Cardiac muscle cell (in vitro differentiated cells and primary cell): ENCODE measurements around the gene ETHE1. TPM values are rescaled to one million over a fixed set of nuclear protein-coding genes. Genes with fewer than 3 reads are reported as not detected.

Experiments used
- DNase-seq, 2 donors: peaks; one replicate each; pipeline versions ENCODE4 v3.0.0 to v3.0.0-alpha.2; 2010 to 2017; ENCODE audit warnings: low read depth in 1 of 2, low spot score in 1 of 2
- H3K27ac ChIP-seq: fragments of 200-600 bp; sonication (generic); 2 replicates; pipeline ENCODE4 v1.5.1; 2016
- H3K27me3 ChIP-seq: fragments of 200-600 bp; sonication (generic); 2 replicates; pipeline ENCODE4 v1.6.0; 2016; ENCODE audit warnings: control low read depth
- H3K36me3 ChIP-seq: fragments of 200-600 bp; sonication (generic); 2 replicates; pipeline ENCODE4 v1.5.1; 2016; ENCODE audit warnings: control low read depth
- H3K4me1 ChIP-seq: fragments of 200-600 bp; sonication (generic); 2 replicates; pipeline ENCODE4 v1.8.1; 2017; ENCODE audit warnings: low read depth, mild to moderate bottlenecking, mixed run types
- H3K4me3 ChIP-seq: fragments of 200-600 bp; sonication (generic); 2 replicates; pipeline ENCODE4 v1.5.1; 2016; ENCODE audit warnings: mild to moderate bottlenecking
- H3K9me3 ChIP-seq: fragments of 200-600 bp; sonication (generic); 2 replicates; pipeline ENCODE4 v1.5.1; 2017; ENCODE audit warnings: low read depth, mild to moderate bottlenecking, control low read depth
- polyA plus RNA-seq: library from polyadenylated mRNA; unstranded; fragments of >200 nt; fragmentation: Nextera tagmentation; extraction: Ambion mirVana; gene quantifications from 2 replicates; pipeline ENCODE4 v1.2.1, GENCODE V29; 2016
- total RNA-seq: library from RNA; depleted of rRNA; stranded (reverse); fragments of >200 nt; gene quantifications from 2 replicates; pipeline ENCODE4 v1.2.3, GENCODE V29; 2016
- TF ChIP-seq, protein P1 (sequence below): IDR thresholded peaks from 2 replicates; pipeline ENCODE4 v1.5.1; 2012; ENCODE audit warnings: low read depth, mild to moderate bottlenecking, low read length

Gene ETHE1
- total and polyA plus RNA-seq, 2 experiments from 2014 or later = 31.6 to 35.0 TPM

DNA sequence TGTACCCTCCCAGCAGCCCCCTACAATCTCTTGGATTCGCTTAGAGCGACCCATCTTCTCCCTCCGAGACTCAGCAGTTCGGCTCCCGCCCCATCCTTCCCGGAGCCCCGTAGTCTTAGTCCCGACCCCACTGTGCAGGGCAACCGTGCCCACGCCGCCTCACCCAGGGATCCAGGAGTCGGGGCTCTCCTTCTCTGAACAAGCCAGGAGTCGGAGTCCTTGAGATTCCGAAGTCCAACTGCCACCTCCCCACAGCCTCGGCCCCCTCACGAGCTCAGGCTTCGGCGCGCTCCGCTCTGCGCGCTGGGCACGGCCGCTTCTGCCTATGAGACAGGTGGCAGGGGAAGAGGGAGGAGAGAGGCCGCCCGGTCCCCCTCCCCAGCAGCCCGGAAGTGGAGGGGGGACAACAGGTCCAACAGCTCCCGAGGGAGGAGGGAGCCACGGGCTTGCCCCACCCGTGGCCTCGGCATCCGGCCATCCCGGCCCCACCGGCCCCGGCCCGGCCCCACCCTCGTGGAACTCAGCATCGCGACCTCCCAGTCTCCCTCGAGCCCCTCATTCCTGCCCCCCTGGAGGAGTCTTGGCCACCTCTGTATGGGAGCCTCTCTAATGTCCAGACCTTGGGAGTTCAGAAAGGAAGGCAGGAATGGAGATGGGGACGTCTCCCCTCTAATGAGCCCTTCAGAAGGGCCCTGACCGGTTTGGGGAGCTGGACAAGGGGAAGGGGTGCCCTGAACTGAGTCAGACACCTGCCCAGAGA, 22.4 kb downstream of the ETHE1 start, which contains the start of gene PHLDB3:
Gene PHLDB3, minus strand, starts transcription at position 321 of the 760 bp plus-strand sequence. CDS start 628 bp downstream, outside the sequence.
- peak; percentile 26 to 48 for DNase-seq
- Histone ChIP-seq H3K27ac (peak within 1 kb of the TSS; percentile 74), H3K4me3 (peak within 1 kb of the TSS; percentile 53), H3K4me1 (no peaks in the 10 kb centered on the region), H3K27me3 (no peaks in the 10 kb centered on the region), H3K36me3 (no peaks in the 10 kb centered on the region), H3K9me3 (no peaks in the 10 kb centered on the region)
- TF ChIP-seq, protein P1, sequence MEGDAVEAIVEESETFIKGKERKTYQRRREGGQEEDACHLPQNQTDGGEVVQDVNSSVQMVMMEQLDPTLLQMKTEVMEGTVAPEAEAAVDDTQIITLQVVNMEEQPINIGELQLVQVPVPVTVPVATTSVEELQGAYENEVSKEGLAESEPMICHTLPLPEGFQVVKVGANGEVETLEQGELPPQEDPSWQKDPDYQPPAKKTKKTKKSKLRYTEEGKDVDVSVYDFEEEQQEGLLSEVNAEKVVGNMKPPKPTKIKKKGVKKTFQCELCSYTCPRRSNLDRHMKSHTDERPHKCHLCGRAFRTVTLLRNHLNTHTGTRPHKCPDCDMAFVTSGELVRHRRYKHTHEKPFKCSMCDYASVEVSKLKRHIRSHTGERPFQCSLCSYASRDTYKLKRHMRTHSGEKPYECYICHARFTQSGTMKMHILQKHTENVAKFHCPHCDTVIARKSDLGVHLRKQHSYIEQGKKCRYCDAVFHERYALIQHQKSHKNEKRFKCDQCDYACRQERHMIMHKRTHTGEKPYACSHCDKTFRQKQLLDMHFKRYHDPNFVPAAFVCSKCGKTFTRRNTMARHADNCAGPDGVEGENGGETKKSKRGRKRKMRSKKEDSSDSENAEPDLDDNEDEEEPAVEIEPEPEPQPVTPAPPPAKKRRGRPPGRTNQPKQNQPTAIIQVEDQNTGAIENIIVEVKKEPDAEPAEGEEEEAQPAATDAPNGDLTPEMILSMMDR = no peak

DNA sequence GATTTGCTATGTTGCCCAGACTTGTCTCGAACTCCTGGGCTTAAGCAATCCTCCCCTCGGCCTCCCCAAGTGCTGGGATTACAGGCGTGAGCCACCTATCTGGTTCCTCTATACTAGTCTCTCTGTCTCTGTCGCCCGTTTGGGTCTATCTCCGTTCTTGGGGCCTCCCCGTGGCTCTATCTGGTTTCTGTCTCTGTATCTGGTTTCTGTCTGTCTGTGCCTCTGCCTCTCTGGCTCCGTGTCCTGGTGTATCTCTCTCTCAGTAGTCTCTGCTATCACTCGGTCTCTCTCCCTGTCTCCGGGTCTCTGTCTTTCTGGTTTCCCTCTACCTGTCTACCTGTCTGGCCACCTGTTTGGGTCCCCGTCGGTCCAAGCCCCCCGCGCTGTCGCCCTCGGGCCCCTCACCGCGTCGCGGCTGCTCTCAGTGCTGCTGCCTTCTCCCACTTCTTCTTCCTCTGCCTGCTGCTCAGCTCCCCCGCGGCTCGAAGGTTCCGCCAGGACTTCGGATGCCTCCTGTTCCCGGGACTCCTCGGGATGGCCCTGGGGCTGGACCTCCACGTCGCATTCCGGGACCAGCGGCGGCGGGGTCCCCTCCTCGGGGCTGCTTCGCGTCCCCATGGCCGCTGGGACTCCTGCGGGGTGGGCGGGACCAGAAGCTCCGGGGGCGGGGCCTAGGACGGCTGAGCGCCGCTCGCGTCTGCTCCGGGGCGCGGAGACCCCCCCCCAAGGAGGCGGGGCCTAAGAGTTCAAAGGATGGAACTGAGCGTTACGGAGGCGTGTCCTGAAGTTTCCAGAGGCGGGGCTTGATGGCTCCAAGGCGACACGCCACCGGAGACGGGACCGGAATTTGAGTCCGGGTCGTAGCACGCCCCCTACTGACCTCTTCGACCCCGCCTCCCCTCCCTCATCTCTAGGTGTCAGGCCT, 23.2 kb downstream of the ETHE1 start:
- H3K27ac ChIP-seq = peak overlapping the region; percentile 74
- H3K4me1 ChIP-seq = no peaks in the 10 kb centered on the region
- peak; percentile 89 to 98 for DNase-seq
- H3K27me3 ChIP-seq = no peaks in the 10 kb centered on the region
- H3K4me3 ChIP-seq = peak overlapping the region; percentile 53
- H3K36me3 ChIP-seq = no peaks in the 10 kb centered on the region
- no peaks in the 10 kb centered on the region for H3K9me3 ChIP-seq
- TF ChIP-seq, protein P1 = no peak

DNA sequence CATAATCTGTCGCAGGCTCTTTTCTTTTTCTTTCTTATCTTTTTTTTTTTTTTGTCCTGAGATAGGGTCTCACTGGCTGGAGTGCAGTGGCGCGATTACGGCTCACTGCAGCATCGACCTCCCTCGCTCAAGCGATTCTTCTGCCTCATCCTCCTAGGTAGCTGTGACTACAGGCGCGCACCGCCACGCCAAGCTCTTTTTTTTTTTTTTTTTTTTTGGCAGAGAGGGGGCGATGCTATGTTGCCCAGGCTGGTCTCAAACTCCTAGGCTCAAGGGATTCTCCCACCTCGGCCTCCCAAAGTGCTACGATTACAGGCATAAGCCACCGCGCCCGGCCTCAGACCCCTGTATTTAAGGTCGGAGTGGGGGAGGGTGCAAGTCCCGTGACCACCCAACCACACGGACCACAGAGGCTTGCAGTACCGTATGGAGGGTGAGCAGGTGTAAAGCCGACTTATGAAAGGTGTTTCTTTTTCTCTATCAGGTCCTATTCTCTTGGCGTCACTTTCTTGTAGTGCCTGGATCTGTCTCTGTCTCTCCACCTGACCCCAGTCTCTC, 24.5 kb downstream of the ETHE1 start:
- Histone ChIP-seq H3K27me3 (no peaks in the 10 kb centered on the region), H3K9me3 (no peaks in the 10 kb centered on the region), H3K27ac (no peak overlapping the region), H3K4me1 (no peaks in the 10 kb centered on the region), H3K4me3 (no peak overlapping the region), H3K36me3 (no peaks in the 10 kb centered on the region)
- TF ChIP-seq, protein P1 = no peak
- no peak for DNase-seq

DNA sequence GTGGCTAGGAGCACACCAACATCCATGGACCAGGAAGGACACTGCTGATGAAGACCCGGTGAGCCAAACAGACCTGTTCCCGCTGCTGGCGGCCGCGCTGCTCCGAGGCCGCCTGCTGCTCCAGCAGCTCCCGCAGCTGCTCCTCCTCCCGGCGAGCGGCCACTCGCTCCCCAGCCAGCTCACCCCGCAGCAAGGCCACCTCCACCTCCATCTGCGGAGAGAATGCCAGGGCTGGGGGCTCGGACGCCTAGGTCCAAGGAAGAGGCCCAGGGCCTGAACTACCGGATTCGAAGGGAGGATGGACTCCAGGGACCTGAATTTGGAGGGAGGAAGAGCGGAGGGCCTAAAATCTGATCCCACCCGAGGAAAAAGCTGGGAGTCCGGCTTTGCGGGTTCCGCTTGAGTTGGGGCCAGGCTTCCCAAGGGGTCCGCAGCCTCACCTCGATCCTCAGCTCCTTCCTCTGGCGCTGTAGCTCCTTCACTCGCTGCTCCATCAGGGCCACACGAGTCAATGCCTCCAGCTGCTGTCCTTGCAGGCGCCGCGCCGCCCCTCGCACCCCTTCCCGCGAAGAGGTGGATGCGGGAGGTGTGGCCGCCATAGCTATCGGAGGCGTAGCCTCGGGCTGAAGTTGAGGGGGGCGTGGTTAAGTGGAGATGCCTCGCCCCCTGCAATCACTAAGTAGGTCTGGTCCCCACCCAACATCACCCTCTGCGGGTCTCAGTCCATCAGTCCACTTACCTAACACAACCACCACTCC, 25.2 kb downstream of the ETHE1 start:
- Histone ChIP-seq H3K27ac (no peak overlapping the region), H3K36me3 (no peaks in the 10 kb centered on the region), H3K4me1 (no peaks in the 10 kb centered on the region), H3K9me3 (no peaks in the 10 kb centered on the region), H3K4me3 (no peak overlapping the region), H3K27me3 (no peaks in the 10 kb centered on the region)
- TF ChIP-seq, protein P1 = no peak
- no peak for DNase-seq

DNA sequence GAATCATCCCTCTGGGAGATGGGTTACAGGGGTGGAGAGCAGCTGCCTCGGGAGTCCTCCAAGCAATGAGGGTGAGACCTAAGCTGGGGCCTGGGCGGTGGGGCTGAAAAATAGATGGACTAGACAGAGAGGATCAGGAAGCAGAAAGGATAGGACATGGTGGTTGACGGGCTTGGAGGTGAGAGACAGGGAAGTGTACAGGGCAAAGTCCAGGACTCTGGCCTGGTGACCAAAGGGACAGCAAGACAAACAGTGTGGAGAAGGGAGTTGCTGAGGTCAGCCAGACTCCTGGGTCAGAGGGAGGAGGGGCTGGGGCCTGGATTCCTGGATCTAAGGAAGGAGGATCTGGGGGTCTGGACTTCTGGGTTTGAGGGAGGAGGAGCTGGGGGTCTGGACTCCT, 28.0 kb downstream of the ETHE1 start:
- Histone ChIP-seq H3K9me3 (no peaks in the 10 kb centered on the region), H3K4me3 (no peak overlapping the region), H3K4me1 (no peaks in the 10 kb centered on the region), H3K36me3 (no peaks in the 10 kb centered on the region), H3K27ac (no peak overlapping the region), H3K27me3 (no peaks in the 10 kb centered on the region)
- TF ChIP-seq, protein P1 = no peak
- no peak for DNase-seq
